GM12864 (cell line): ENCODE measurements around the gene BRD7.

ENCODE experiments used
- DNase-seq: peaks from one replicate; pipeline ENCODE4 v3.0.0-alpha.2; 2011; ENCODE audit warnings: low read depth
- H3K4me3 ChIP-seq: 2 replicates; pipeline ENCODE4 v1.5.1; 2011; ENCODE audit warnings: mild to moderate bottlenecking, low read depth, low read length, control low read depth
- CTCF ChIP-seq: IDR thresholded peaks from 2 replicates; pipeline ENCODE4 v1.5.1; 2011; ENCODE audit warnings: low read depth, mild to moderate bottlenecking, moderate library complexity, low read length, control low read depth, inconsistent platforms; ENCODE audit errors: missing control alignments

The BRD7 gene

GRCh38 chr16:50322333-50322732 is 46.5 kb downstream of the BRD7 start:
- no peak overlapping the region for H3K4me3 ChIP-seq
- DNase-seq: no peak
- no peak for TF ChIP-seq CTCF

GRCh38 chr16:50320310-50320709 is 48.5 kb downstream of the BRD7 start:
- TF ChIP-seq CTCF: no peak
- H3K4me3 ChIP-seq: no peak overlapping the region
- DNase-seq: no peak

- no peak overlapping the region for H3K4me3 ChIP-seq
- no peak for DNase-seq
- TF ChIP-seq CTCF: no peak
Observed at GRCh38 chr16:50318796-50319578, 49.8 kb downstream of the BRD7 start.

- DNase-seq: no peak
- no peak for TF ChIP-seq CTCF
- no peak overlapping the region for H3K4me3 ChIP-seq
Observed at GRCh38 chr16:50316848-50317630, 51.7 kb downstream of the BRD7 start.

GRCh38 chr16:50316102-50316847 is 52.5 kb downstream of the BRD7 start:
- H3K4me3 ChIP-seq: no peak overlapping the region
- TF ChIP-seq CTCF: no peak
- no peak for DNase-seq

- H3K4me3 ChIP-seq: no peak overlapping the region
- TF ChIP-seq CTCF: no peak
- no peak for DNase-seq
Observed at GRCh38 chr16:50315346-50315997, 53.3 kb downstream of the BRD7 start.
